Cardiac fibroblast (primary cell): ENCODE results near the gene SLC25A19.
A peak's percentile ranks its signal among the peaks of the same experiment; 100 is the strongest.

Experiments used
- DNase-seq, 2 donors: peaks; one replicate each; pipeline versions ENCODE4 v3.0.0 to v3.0.0-alpha.2; 2010; ENCODE audit warnings: low read depth in 2 of 2
- H3K4me3 ChIP-seq, 2 donors: replicated peaks in 1 of 2; 1 replicate in 1 of 2; 2 replicates in 1 of 2; pipeline ENCODE4 v1.5.1; 2011; ENCODE audit warnings: low read depth in 2 of 2, low read length in 2 of 2, mild to moderate bottlenecking in 2 of 2, moderate library complexity in 1 of 2
- TF ChIP-seq, protein P1 (sequence below): IDR thresholded peaks from one replicate; pipeline ENCODE4 v1.5.1; 2011; ENCODE audit warnings: low read depth, mild to moderate bottlenecking, low read length, inconsistent platforms

The SLC25A19 gene

DNA sequence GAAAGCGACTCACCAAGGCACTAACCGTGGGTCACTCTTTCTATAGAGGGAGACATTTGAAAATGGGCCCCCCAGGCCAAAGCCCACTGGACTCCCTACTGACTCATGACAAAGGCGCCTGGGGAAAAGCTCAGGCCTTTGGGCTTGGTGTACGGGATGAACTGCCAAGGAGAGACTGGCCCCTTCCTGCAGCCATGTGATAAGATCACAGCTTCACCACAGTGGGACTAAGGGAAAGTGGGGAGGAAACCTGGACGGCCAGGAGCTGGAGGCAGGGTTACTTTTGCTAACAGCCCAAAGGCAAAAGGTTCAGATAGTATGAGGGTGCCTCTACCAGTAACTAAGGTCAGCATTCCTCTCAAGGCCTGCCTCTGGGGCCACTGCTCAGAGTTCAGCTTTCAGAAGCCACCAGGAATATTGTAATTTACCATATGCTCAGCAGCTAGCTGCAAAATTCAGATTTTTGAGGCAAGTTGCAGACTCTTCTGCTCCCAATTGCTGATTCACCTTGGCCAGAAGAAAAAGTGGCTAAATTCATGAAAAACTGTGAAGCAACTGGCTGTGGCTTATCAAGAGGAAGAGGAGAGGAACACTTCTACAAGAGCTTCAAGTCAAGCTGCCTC is 37.1 kb upstream of the SLC25A19 start:
- peak; percentile 66 to 76 for DNase-seq
- TF ChIP-seq, protein P1, sequence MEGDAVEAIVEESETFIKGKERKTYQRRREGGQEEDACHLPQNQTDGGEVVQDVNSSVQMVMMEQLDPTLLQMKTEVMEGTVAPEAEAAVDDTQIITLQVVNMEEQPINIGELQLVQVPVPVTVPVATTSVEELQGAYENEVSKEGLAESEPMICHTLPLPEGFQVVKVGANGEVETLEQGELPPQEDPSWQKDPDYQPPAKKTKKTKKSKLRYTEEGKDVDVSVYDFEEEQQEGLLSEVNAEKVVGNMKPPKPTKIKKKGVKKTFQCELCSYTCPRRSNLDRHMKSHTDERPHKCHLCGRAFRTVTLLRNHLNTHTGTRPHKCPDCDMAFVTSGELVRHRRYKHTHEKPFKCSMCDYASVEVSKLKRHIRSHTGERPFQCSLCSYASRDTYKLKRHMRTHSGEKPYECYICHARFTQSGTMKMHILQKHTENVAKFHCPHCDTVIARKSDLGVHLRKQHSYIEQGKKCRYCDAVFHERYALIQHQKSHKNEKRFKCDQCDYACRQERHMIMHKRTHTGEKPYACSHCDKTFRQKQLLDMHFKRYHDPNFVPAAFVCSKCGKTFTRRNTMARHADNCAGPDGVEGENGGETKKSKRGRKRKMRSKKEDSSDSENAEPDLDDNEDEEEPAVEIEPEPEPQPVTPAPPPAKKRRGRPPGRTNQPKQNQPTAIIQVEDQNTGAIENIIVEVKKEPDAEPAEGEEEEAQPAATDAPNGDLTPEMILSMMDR: no peak
- H3K4me3 ChIP-seq: no peak overlapping the region

DNA sequence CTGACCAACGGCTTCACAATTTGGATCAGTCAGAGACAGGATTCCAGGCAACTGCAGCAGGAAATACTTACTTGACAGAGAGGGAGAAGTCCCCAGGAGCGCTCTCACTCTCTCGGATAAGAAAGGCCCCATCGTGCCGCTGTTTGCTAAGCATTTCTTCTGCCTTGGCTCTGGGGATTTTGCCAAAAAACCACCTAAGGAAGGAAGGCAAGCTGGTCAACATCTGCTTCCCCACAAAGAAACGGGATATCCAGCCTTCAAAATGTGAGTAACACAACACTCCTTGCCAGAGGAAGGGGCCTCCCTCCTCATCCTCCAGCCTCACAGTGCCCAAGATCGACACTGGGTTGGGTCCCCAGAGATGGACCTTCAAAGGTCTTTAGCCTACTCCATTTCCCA is 36.6 kb upstream of the SLC25A19 start:
- TF ChIP-seq, protein P1: no peak
- DNase-seq: peak; percentile 72 to 93
- no peak overlapping the region for H3K4me3 ChIP-seq

DNA sequence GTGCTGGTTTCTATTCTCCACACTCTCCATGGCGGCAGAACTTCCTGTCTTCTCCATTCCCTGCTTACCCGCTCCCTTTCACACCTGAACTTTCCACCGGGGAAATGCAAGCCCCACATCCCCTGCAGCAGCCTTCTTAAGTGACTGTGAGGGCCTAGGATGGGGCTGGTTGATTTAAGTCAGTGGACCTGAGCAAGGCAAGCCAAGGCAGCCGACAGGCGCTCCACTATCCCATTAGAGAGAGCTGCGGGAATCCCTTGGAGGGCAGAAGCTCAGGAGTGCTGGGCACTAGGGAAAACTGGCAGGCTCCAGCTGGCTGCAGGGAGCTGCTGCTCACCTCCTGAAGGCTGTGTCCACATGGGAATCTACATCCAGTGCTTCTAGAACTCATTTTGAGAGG is 36.1 kb upstream of the SLC25A19 start:
- H3K4me3 ChIP-seq: no peak overlapping the region
- no peak for DNase-seq
- TF ChIP-seq, protein P1: no peak

DNA sequence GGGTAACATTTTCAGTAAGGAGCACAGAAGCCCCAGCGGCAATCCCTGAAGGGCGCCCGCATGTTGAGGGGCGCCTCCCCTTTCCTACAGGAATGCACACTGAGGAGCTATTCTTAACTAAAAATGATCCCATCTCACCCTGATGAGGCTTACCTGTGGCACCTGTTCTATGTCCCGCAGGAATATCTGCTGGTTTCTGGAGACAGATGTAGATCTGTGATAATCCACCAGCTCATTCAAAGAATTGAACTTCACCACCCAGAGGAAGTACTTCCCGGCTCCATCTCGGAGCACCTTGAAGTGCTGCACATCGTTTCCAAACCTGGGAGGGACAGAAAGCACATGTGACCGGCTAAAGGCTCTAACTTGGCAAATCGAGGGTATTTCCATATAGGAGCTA is 32.3 kb upstream of the SLC25A19 start:
- TF ChIP-seq, protein P1: no peak
- DNase-seq: no peak
- no peak overlapping the region for H3K4me3 ChIP-seq

DNA sequence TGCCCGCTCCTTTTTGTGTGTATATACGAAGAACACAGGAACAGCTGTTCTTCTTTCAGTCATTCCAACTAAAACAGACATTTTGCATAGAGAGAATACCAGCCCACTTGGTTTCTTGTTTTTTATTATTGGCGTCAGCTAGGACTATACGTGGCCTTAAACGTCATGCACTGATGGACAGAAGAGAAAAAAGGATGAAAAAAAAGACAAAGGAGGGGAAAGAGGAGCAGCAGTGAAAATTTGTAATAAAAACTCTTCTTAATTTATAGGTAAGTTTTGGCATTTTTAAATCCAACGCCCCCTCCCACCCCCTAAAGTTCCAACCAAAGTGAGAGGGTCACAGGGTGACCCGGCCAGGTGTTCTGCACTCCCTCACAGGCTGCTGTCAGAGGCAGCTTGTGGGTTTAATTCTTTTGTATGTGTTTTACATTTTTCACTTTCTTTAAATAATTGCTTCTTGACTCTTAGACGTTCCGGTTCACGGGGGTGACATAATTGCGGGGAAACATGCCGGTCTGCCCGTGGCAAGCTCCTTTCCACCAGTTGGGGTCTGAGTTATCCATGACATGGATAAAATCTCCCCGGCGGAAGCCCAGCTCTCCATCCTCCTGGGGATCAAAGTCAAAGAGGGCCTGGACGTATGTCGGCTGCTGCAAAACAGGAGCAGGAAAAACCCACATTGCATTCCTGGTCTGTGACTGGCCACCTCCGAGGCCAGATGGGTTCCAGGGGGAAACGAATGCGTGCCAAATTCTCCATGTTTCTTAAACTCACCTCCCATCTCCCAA is 30.9 kb upstream of the SLC25A19 start:
- no peak overlapping the region for H3K4me3 ChIP-seq
- TF ChIP-seq, protein P1: no peak

DNA sequence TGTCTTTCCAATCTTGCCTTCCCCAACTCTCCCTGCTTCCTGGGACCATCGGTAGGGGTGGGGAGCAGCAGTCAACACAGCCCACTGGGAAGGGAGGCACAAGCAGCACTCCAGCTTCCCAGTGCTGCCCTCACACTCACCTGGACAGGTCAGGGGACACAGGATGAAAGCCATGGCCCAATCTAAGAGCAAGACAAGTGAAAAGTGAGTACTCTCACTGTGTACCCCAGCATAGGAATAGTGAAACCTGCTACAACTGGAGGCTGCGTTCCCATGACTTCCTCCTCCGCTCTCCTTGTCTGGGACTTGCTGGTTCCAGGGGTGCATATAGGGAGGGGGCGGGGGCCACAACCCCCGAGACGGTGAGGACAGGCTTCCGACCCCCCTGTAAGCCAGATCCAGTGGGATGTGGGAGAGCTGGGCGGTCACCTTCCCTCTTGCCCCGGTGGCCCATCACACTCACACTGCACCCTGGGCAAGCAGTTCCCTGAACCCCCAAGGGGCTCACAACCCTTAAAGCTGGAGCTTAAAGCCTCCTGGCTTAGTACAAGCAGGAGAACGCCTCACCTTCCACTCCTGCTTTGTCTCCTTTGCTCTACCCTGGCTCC is 29.5 kb upstream of the SLC25A19 start:
- TF ChIP-seq, protein P1: no peak
- H3K4me3 ChIP-seq: no peak overlapping the region
- DNase-seq: no peak

More for the DNA sequence above, 30.9 kb upstream of the SLC25A19 start:
- DNase-seq: peak; percentile 32 to 69
